B cell (primary cell): ENCODE results near the gene AZGP1.

Experiments
- CTCF ChIP-seq: fragments of 200-600 bp; IDR thresholded peaks from one replicate; pipeline ENCODE4 v1.8.0; 2022; ENCODE audit warnings: antibody characterized with exemption, mild to moderate bottlenecking
- EZH2 ChIP-seq: IDR thresholded peaks from 2 replicates; pipeline ENCODE4 v1.6.1; 2012; ENCODE audit warnings: borderline replicate concordance, low read depth, mild to moderate bottlenecking, moderate library complexity, low read length; ENCODE audit not compliant: insufficient read depth, poor library complexity, severe bottlenecking

GRCh38 chr7:99926321-99926720 is 49.5 kb downstream of the AZGP1 start:
- no peak for TF ChIP-seq CTCF
- TF ChIP-seq EZH2 = no peak
